ENCODE results near the gene AGAP1. TPM values are rescaled to one million over a fixed set of nuclear protein-coding genes. Genes with fewer than 3 reads are reported as not detected.

The AGAP1 gene
- total RNA-seq, 1 donor from 2014 or later, result 21.1 TPM

GRCh38 chr2:236163471-236164200 lies 669.8 kb downstream of the AGAP1 start:
- Histone ChIP-seq H3K9me3 (no peaks in the 10 kb centered on the region), H3K4me3 (peak overlapping the region; percentile 19 to 36), H3K36me3 (no peaks in the 10 kb centered on the region), H3K27ac (no peak overlapping the region), H3K27me3 (peaks cover 32% of the 10 kb centered on the region), H3K4me1 (peaks cover 46% of the 10 kb centered on the region)
- DNase-seq (ENCODE audit: extremely low spot score in 2 of 2), result no peak
- intact Hi-C loops (cut with DNase I), result no loop called here
- TF ChIP-seq POLR2A (IDR thresholded peaks at IDR 0.05) (no peak), CTCF (IDR thresholded peaks at IDR 0.05) (no peak), POLR2AphosphoS5 (IDR thresholded peaks at IDR 0.05; ENCODE audit: insufficient read depth in 1 of 2, low read depth in 1 of 2) (no peak)

GRCh38 chr2:236164201-236164924 lies 670.5 kb downstream of the AGAP1 start:
- no peak overlapping the region for H3K27ac ChIP-seq
- no peaks in the 10 kb centered on the region for H3K9me3 ChIP-seq
- H3K4me1 ChIP-seq, result peaks cover 48% of the 10 kb centered on the region
- H3K36me3 ChIP-seq, result no peaks in the 10 kb centered on the region
- TF ChIP-seq CTCF (IDR thresholded peaks at IDR 0.05) (no peak), POLR2A (IDR thresholded peaks at IDR 0.05) (no peak), POLR2AphosphoS5 (IDR thresholded peaks at IDR 0.05; ENCODE audit: insufficient read depth in 1 of 2, low read depth in 1 of 2) (no peak)
- DNase-seq (ENCODE audit: extremely low spot score in 2 of 2), result no peak
- H3K4me3 ChIP-seq, result peak overlapping the region; percentile 19 to 36
- intact Hi-C loops (cut with DNase I), result no loop called here
- H3K27me3 ChIP-seq, result peaks cover 36% of the 10 kb centered on the region

GRCh38 chr2:236164925-236165841 lies 671.3 kb downstream of the AGAP1 start:
- Histone ChIP-seq H3K27me3 (peaks cover 36% of the 10 kb centered on the region), H3K4me3 (peak overlapping the region in 1 of 2 donors; percentile 19), H3K27ac (no peak overlapping the region), H3K4me1 (peaks cover 48% of the 10 kb centered on the region), H3K9me3 (no peaks in the 10 kb centered on the region), H3K36me3 (no peaks in the 10 kb centered on the region)
- no peak for DNase-seq (ENCODE audit: extremely low spot score in 2 of 2)
- TF ChIP-seq POLR2A (IDR thresholded peaks at IDR 0.05) (no peak), CTCF (IDR thresholded peaks at IDR 0.05) (no peak), POLR2AphosphoS5 (IDR thresholded peaks at IDR 0.05; ENCODE audit: insufficient read depth in 1 of 2, low read depth in 1 of 2) (no peak)
- intact Hi-C loops (cut with DNase I), result no loop called here

- no peak for DNase-seq (ENCODE audit: extremely low spot score in 2 of 2)
- H3K36me3 ChIP-seq, result no peaks in the 10 kb centered on the region
- peaks cover 49% of the 10 kb centered on the region for H3K4me1 ChIP-seq
- no peak overlapping the region for H3K27ac ChIP-seq
- TF ChIP-seq POLR2A (IDR thresholded peaks at IDR 0.05), result no peak
- no peak for TF ChIP-seq POLR2AphosphoS5 (IDR thresholded peaks at IDR 0.05; ENCODE audit: insufficient read depth in 1 of 2, low read depth in 1 of 2)
- TF ChIP-seq CTCF (IDR thresholded peaks at IDR 0.05), result no peak
- H3K9me3 ChIP-seq, result no peaks in the 10 kb centered on the region
- peaks cover 38% of the 10 kb centered on the region for H3K27me3 ChIP-seq
- intact Hi-C loops (cut with DNase I), result no loop called here
- peak overlapping the region in 1 of 2 donors; percentile 39 for H3K4me3 ChIP-seq
These were observed 672.3 kb downstream of the AGAP1 start for GRCh38 chr2:236165842-236166795.

Data from vagina (tissue), 2 donors.